PC-9 (cell line): ENCODE data around the gene PTPN11. TPM values are rescaled to one million over a fixed set of nuclear protein-coding genes. Genes with fewer than 3 reads are reported as not detected.
"Not testable (repeated sequence)": the region's sequence is repeated elsewhere in the genome, so short reads cannot be mapped to it uniquely, and the experiment has no call there.

ENCODE experiments used
- BruUV-seq: library from RNA; stranded (reverse); fragments of 400-500 nt; replicated peaks from 2 replicates; lab custom pipeline; 2021; lab: Mats Ljungman, UMichigan
- CTCF ChIA-PET: fragments of 300-600 bp; sonication (Branson Sonifier 250); formaldehyde crosslinking; loops from one replicate; lab custom pipeline; 2022; ENCODE audit warnings: antibody characterized with exemption; lab: Charles Lee
- POLR2A ChIA-PET: fragments of 300-600 bp; sonication (Branson Sonifier 250); formaldehyde crosslinking; loops from one replicate; lab custom pipeline; 2022; ENCODE audit warnings: antibody characterized with exemption; ENCODE audit not compliant: unreplicated experiment; lab: Charles Lee
- DNase-seq, 2 experiments: peaks; one replicate each; pipeline versions ENCODE4 v3.0.0 to v3.0.0-alpha.2; 2015 to 2022; ENCODE audit warnings: mixed read lengths in 1 of 2
- H2AFZ ChIP-seq: fragments of 200-600 bp; sonication (generic); 2 replicates; pipeline ENCODE4 v1.8.1; 2017; ENCODE audit warnings: antibody characterized with exemption
- H3F3A ChIP-seq: fragments of 200-600 bp; sonication (generic); 2 replicates; pipeline ENCODE4 v1.8.1; 2017; ENCODE audit warnings: antibody characterized with exemption, mild to moderate bottlenecking, low read depth; ENCODE audit not compliant: insufficient read depth
- H3K27ac ChIP-seq: fragments of 200-600 bp; sonication (generic); 2 replicates; pipeline ENCODE4 v1.6.1; 2016; ENCODE audit warnings: mixed run types
- H3K27me3 ChIP-seq: fragments of 200-600 bp; sonication (generic); 2 replicates; pipeline ENCODE4 v1.6.1; 2016; ENCODE audit warnings: low read depth, mixed run types; ENCODE audit not compliant: insufficient read depth
- H3K36me3 ChIP-seq: fragments of 200-600 bp; sonication (generic); 2 replicates; pipeline ENCODE4 v1.6.1; 2016; ENCODE audit warnings: low read depth, mixed run types
- H3K4me1 ChIP-seq: fragments of 200-600 bp; sonication (generic); replicated peaks from 2 replicates; pipeline ENCODE4 v1.6.1; 2016; ENCODE audit warnings: mixed run types; ENCODE audit not compliant: insufficient read depth
- H3K4me2 ChIP-seq: fragments of 200-600 bp; sonication (generic); 2 replicates; pipeline ENCODE4 v1.6.1; 2017; ENCODE audit warnings: mixed run types
- H3K4me3 ChIP-seq: fragments of 200-600 bp; sonication (generic); 2 replicates; pipeline ENCODE4 v1.6.1; 2016; ENCODE audit warnings: mixed run types
- H3K79me2 ChIP-seq: fragments of 200-600 bp; sonication (generic); 2 replicates; pipeline ENCODE4 v1.6.1; 2017; ENCODE audit warnings: low read depth, mixed run types
- H3K9me2 ChIP-seq: fragments of 200-600 bp; sonication (generic); 2 replicates; pipeline ENCODE4 v1.8.1; 2017; ENCODE audit warnings: mild to moderate bottlenecking; ENCODE audit not compliant: insufficient read depth
- H3K9me3 ChIP-seq: fragments of 200-600 bp; sonication (generic); 2 replicates; pipeline ENCODE4 v1.8.1; 2016; ENCODE audit warnings: low read depth; ENCODE audit not compliant: insufficient read depth
- H4K20me1 ChIP-seq: fragments of 200-600 bp; sonication (generic); 2 replicates; pipeline ENCODE4 v1.8.1; 2017; ENCODE audit not compliant: insufficient read depth
- EZH2 ChIP-seq: fragments of 200-600 bp; sonication (generic); IDR thresholded peaks from 2 replicates; pipeline ENCODE4 v1.8.0; 2017; ENCODE audit warnings: antibody characterized with exemption, low read depth
- intact Hi-C: fragments of 100-400 bp; cut with micrococcal nuclease; formaldehyde crosslinking; loops from one replicate; pipeline ENCODE4 v1.10.0; 2022; ENCODE audit not compliant: unreplicated experiment
- total RNA-seq: library from RNA; stranded (reverse); gene quantifications from 2 replicates; pipeline ENCODE4 v1.2.3, GENCODE V29; 2021
- TF ChIP-seq, protein P1 (sequence below): fragments of 200-600 bp; sonication (generic); conservative IDR thresholded peaks from 2 replicates; pipeline ENCODE4 v1.6.1; 2017; ENCODE audit warnings: mixed run types, antibody characterized with exemption, mild to moderate bottlenecking, moderate library complexity

Gene PTPN11
- total RNA-seq, 1 experiment from 2014 or later, result 113 TPM

DNA sequence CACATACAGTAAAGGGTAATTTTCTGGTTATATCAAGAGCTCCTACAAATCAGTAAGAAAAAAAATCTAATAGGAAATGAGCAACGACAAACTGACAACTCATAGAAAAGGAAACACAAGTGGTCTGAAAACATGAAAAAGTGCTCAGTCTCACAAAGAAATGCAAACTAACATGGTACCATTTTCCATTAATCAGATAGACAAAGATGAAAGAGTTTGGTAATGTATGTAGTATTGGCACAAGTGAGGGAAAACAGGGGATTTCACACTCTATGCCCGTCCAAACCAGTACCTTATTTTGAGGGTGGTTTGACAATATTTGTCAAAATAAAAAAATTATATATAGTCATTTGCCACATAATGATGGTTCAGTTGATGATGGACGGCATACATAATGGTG, 13.2 kb downstream of the PTPN11 start:
- Histone ChIP-seq H4K20me1 (peaks cover 65% of the 10 kb centered on the region), H3K36me3 (no peaks in the 10 kb centered on the region), H3K9me3 (no peaks in the 10 kb centered on the region), H3K9me2 (no peaks in the 10 kb centered on the region), H3K4me1 (no peaks in the 10 kb centered on the region), H3K79me2 (peaks cover 78% of the 10 kb centered on the region), H3K4me2 (no peak overlapping the region), H3K27ac (no peak overlapping the region), H3K4me3 (no peak overlapping the region), H2AFZ (no peak overlapping the region), H3F3A (peaks cover 4% of the 10 kb centered on the region; the same call in 1 of the 2 replicates), H3K27me3 (no peaks in the 10 kb centered on the region)
- intact Hi-C loops, result no loop called here
- no peak for DNase-seq
- TF ChIP-seq, protein P1, sequence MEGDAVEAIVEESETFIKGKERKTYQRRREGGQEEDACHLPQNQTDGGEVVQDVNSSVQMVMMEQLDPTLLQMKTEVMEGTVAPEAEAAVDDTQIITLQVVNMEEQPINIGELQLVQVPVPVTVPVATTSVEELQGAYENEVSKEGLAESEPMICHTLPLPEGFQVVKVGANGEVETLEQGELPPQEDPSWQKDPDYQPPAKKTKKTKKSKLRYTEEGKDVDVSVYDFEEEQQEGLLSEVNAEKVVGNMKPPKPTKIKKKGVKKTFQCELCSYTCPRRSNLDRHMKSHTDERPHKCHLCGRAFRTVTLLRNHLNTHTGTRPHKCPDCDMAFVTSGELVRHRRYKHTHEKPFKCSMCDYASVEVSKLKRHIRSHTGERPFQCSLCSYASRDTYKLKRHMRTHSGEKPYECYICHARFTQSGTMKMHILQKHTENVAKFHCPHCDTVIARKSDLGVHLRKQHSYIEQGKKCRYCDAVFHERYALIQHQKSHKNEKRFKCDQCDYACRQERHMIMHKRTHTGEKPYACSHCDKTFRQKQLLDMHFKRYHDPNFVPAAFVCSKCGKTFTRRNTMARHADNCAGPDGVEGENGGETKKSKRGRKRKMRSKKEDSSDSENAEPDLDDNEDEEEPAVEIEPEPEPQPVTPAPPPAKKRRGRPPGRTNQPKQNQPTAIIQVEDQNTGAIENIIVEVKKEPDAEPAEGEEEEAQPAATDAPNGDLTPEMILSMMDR, result no peak
- TF ChIP-seq EZH2, result no peak
- ChIA-PET POLR2A (no interaction called here), CTCF (no interaction called here)
- BruUV-seq, result no TSS peak

DNA sequence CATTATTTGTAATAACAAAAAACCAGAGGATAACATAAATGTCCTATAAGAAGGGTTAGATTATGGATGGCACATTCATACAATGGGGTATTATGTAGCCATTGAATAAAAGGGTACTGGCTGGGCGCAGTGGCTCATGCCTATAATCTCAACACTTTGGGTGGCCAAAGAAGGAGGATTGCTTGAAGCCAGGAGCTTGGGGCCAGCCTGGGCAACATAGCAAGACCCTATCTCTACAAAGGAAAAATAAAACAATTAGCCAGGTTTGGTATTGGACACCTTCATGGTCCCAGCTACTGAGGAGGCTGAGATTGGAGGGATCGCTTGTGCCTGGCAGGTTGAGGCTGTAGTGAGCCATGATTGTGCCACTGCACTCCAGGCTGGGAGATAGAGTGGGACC, 14.8 kb downstream of the PTPN11 start:
- ChIA-PET POLR2A (no interaction called here), CTCF (no interaction called here)
- Histone ChIP-seq H3K4me3 (no peak overlapping the region), H3K27ac (no peak overlapping the region), H2AFZ (no peak overlapping the region), H3K9me2 (no peaks in the 10 kb centered on the region), H3K79me2 (peaks cover 84% of the 10 kb centered on the region), H4K20me1 (peaks cover 63% of the 10 kb centered on the region), H3K4me1 (no peaks in the 10 kb centered on the region), H3K4me2 (no peak overlapping the region), H3K9me3 (no peaks in the 10 kb centered on the region), H3K27me3 (no peaks in the 10 kb centered on the region), H3K36me3 (no peaks in the 10 kb centered on the region), H3F3A (peaks cover 4% of the 10 kb centered on the region; the same call in 1 of the 2 replicates)
- no TSS peak for BruUV-seq
- intact Hi-C loops, result no loop called here
- TF ChIP-seq EZH2, result no peak
- TF ChIP-seq, protein P1, result no peak
- DNase-seq, result no peak

DNA sequence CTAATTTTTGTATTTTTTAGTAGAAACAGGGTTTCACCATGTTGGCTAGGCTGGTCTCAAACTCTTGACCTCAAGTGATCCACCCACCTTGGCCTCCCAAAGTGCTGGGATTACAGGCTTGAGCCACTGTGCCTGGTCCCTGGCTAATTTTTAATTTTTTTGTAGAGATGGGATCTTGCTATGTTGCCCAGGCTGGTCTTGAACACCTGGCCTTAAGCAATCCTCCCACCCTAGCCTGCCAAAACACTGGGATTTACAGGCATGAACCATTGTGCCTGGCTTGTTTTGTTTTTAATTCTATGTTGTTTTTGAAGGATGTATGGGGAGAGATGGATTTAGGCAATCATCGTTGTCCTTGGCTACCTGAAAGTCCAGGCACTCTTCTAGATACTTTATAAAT, 19.9 kb downstream of the PTPN11 start:
- H3K4me2 ChIP-seq, intact Hi-C loops, H3K4me3 ChIP-seq, H2AFZ ChIP-seq, H3F3A ChIP-seq, CTCF ChIA-PET, H3K27me3 ChIP-seq, H3K27ac ChIP-seq, POLR2A ChIA-PET, BruUV-seq, H3K4me1 ChIP-seq, DNase-seq, H3K9me2 ChIP-seq, H3K9me3 ChIP-seq, H3K36me3 ChIP-seq: not testable (repeated sequence)
- H4K20me1 ChIP-seq, result peaks cover 59% of the 10 kb centered on the region
- H3K79me2 ChIP-seq, result peaks cover 71% of the 10 kb centered on the region

DNA sequence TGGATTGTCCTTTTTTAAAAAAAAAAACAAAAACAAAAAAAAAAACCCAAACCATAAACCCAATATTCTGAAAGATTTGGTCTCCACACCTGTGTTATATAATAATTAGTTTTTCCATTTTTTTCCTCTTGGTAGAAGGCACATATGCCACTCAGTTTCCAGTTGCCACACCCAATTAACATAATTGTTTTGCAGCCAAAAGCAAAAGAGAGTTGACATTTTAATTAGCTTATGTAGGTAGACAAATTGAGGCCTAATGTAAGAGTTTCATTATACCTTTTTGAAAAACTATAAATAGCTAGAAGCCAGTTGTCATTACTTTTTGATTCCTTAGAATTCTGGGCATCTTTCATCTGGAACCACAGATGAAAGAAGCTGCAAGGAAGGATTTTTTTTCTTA, 21.0 kb downstream of the PTPN11 start:
- Histone ChIP-seq H3K4me1 (no peaks in the 10 kb centered on the region), H3K9me3 (no peaks in the 10 kb centered on the region), H3K27ac (no peak overlapping the region), H3K27me3 (no peaks in the 10 kb centered on the region), H3F3A (peaks cover 5% of the 10 kb centered on the region; the same call in 1 of the 2 replicates), H3K4me2 (no peak overlapping the region), H2AFZ (no peak overlapping the region), H3K4me3 (no peak overlapping the region), H3K79me2 (peaks cover 65% of the 10 kb centered on the region), H4K20me1 (peaks cover 63% of the 10 kb centered on the region), H3K36me3 (no peaks in the 10 kb centered on the region), H3K9me2 (no peaks in the 10 kb centered on the region)
- POLR2A ChIA-PET, result no interaction called here
- no TSS peak for BruUV-seq
- intact Hi-C loops, result no loop called here
- CTCF ChIA-PET, result no interaction called here
- DNase-seq, result no peak
- TF ChIP-seq, protein P1, result no peak
- no peak for TF ChIP-seq EZH2

DNA sequence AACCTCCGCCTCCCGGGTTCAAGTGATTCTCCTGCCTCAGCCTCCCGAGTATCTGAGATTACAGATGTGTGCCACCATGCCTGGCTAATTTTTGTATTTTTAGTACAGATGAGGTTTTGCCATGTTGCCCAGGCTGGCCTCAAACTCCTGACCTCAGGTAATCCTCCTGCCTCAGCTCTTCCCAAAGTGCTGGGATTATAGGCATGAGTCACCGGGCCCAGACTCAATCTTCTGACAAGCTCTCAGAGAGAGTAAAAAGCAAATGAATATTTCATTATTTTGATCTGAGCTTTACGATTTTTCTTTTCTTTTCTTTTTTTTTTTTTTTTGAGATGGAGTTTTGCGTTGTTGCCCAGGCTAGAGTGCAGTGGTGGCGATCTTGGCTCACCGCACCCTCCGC, 21.9 kb downstream of the PTPN11 start:
- H3K27me3 ChIP-seq, H3K36me3 ChIP-seq, H3K9me2 ChIP-seq, DNase-seq, H3K27ac ChIP-seq, H3K4me3 ChIP-seq, H3K4me1 ChIP-seq, POLR2A ChIA-PET, H3K9me3 ChIP-seq, intact Hi-C loops, H3K4me2 ChIP-seq, H2AFZ ChIP-seq, BruUV-seq, H3F3A ChIP-seq, CTCF ChIA-PET: not testable (repeated sequence)
- Histone ChIP-seq H4K20me1 (peaks cover 60% of the 10 kb centered on the region), H3K79me2 (peaks cover 58% of the 10 kb centered on the region)
